Pancreas (tissue), 10 donors: ENCODE data around the gene DTNBP1. TPM values are rescaled to one million over a fixed set of nuclear protein-coding genes. Genes with fewer than 3 reads are reported as not detected.
A peak's percentile ranks its signal among the peaks of the same experiment; 100 is the strongest.

Experiments used
- ATAC-seq, 4 donors: fragments of 200-7000 bp; cut with Tn5 transposase; one replicate each; pipeline versions ENCODE4 v1.8.0 to v1.9.1; 2020; ENCODE audit warnings: mild to moderate bottlenecking in 4 of 4, moderate library complexity in 4 of 4
- DNase-seq, 6 donors: peaks; one replicate each; pipeline ENCODE4 v3.0.0-alpha.2; 2020
- FAIRE-seq: peaks from 2 replicates; lab custom pipeline; 2012; peaks lifted over from hg19 to GRCh38; lab: Jason Lieb, UNC
- H3K27ac ChIP-seq, 4 donors: fragments of 200-600 bp; sonication (generic); 1 replicate in 3 of 4; 2 replicates in 1 of 4; pipeline versions ENCODE4 v1.5.0 to v1.8.0; 2020
- H3K27me3 ChIP-seq, 4 donors: fragments of 200-600 bp; one replicate each; pipeline ENCODE4 v1.8.0; 2021
- H3K36me3 ChIP-seq, 3 donors: fragments of 200-600 bp; sonication (generic) in 1 of 3; one replicate each; pipeline versions ENCODE4 v1.5.0 to v1.8.0; 2020 to 2021
- H3K4me1 ChIP-seq, 3 donors: fragments of 200-600 bp; one replicate each; pipeline ENCODE4 v1.8.0; 2021
- H3K4me3 ChIP-seq, 4 donors: fragments of 200-600 bp; sonication (generic) in 2 of 4; one replicate each; pipeline versions ENCODE4 v1.5.0 to v1.8.0; 2020 to 2021
- H3K9me3 ChIP-seq, 4 donors: fragments of 200-600 bp; one replicate each; pipeline ENCODE4 v1.8.0; 2021
- WGBS, 2 donors: extraction: QIAGEN DNeasy Blood & Tissue Kit; methylation state at CpG; one replicate each; pipeline ENCODE4 v1.1.7; 2013; 5-methylcytosine and 5-hydroxymethylcytosine counted together
- intact Hi-C, 3 donors: fragments of 100-400 bp; cut with DNase I; formaldehyde crosslinking; loops; one replicate each; pipeline versions ENCODE4 v1.11.1 to v1.14.2; 2022
- polyA plus RNA-seq, 2 donors: library from polyadenylated mRNA; stranded (reverse); fragments of 200-250 nt; gene quantifications; one replicate each; pipeline ENCODE4 v1.2.3, GENCODE V29; 2013
- total RNA-seq, 6 donors: library from RNA; stranded (reverse); fragmentation: NEBNext Ultra II Directional in 4 of 6; extraction: Animal tissue kit (Norgen Biotek cat#: 25700) in 4 of 6; gene quantifications; one replicate each; pipeline versions ENCODE4 v1.2.1 to v1.2.4, GENCODE V29; 2021 to 2023
- TF ChIP-seq, protein P1 (sequence below), 4 donors: fragments of 200-600 bp; sonication (generic) in 3 of 4; IDR thresholded peaks; one replicate each; pipeline versions ENCODE4 v1.5.0 to v1.8.0; 2021; ENCODE audit warnings: antibody characterized with exemption in 4 of 4
- donor health status: healthy with polysubstance abuse.
- donor health status: DM: no; HTN: no; CAD: no; lungs with moderate emphysema.
- donor health status: DM: no; HTN: no; CAD: no.
- donor health status: control.
- donor health status: control.
- donor health status: Bipolar disorder and iron deficiency.
- donor health status: DM: yes; HTN: yes; CAD: no.
- donor health status: DM: no; HTN: no; CAD: no.
- donor health status: DM: no; HTN: no; CAD: no.
- donor health status: DM: yes; HTN: yes; CAD: no.

DTNBP1 gene
- total and polyA plus RNA-seq, 8 donors: 6.5 to 11.5 (median 8.0) TPM

DNA sequence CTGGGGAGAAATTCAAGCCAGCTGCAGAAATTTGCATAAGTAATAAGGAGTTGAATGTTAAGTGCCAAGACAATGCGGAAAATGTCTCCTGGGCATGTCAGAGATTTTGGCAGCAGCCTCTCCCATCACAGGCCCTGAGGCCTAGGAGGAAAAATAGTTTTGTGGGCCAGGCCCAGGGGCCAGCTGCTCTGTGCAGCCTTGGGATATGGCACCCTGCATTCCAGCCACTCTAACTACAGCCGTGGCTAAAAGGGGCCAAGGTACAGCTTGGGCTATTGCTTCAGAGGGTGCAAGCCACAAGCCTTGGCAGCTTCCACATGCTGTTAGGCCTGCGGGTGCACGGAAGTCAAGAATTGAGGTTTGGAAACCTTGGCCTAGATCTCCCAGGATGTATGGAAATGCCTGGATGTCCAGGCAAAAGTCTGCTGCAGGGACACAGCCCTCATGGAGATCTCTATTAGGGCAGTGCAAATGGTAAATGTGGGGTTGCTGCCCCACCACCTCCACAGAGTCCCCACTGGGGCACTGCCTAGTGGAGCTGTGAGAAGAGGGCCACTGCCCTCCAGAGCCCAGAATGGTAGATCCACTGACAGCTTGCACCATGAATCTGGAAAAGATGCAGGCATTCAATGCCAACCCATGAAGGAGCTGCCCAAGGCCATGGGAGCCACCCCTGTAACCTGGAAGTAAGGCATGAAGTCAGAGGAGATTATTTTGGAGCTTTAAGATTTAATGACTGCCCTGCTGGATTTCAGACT lies 126.5 kb downstream of the DTNBP1 start:
- H3K27ac ChIP-seq: no peak overlapping the region
- intact Hi-C loops: no loop called here
- TF ChIP-seq, protein P1, sequence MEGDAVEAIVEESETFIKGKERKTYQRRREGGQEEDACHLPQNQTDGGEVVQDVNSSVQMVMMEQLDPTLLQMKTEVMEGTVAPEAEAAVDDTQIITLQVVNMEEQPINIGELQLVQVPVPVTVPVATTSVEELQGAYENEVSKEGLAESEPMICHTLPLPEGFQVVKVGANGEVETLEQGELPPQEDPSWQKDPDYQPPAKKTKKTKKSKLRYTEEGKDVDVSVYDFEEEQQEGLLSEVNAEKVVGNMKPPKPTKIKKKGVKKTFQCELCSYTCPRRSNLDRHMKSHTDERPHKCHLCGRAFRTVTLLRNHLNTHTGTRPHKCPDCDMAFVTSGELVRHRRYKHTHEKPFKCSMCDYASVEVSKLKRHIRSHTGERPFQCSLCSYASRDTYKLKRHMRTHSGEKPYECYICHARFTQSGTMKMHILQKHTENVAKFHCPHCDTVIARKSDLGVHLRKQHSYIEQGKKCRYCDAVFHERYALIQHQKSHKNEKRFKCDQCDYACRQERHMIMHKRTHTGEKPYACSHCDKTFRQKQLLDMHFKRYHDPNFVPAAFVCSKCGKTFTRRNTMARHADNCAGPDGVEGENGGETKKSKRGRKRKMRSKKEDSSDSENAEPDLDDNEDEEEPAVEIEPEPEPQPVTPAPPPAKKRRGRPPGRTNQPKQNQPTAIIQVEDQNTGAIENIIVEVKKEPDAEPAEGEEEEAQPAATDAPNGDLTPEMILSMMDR (IDR thresholded peaks at IDR 0.05): no peak

DNA sequence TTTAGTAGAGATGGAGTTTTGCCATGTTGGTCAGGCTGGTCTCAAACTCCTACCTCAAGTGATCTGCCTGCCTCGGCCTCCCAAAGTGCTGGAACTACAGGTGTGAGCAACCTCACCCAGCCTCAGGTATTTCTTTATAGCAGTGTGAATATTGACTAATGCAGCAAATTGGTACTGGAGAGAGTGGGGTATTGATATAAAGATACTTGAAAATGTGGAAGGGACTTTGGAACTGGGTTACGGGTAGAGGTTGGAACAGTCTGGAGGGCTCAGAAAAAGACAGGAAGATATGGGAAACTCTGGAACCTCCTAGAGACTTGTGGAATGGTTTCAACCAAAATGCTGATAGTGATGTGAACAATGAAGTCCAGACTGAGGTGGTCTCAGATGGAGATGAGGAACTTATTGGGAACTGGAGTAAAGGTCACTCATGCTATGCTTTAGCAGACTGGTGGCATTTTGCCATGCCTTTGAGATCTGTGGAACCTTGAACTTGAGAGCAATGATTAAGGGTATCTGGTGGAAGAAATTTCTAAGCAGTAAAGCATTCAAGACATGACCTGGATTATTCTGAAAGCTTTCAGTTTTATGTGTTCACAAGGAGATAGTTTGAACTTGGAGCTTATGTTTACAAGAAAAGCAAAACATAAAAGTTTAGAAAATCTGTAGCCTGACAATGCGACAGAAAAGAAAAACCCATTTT lies 127.2 kb downstream of the DTNBP1 start:
- TF ChIP-seq, protein P1 (IDR thresholded peaks at IDR 0.05): no peak
- intact Hi-C loops: no loop called here
- no peak for FAIRE-seq
- peaks cover 0 to 5% (median 0%) of the 10 kb centered on the region in 3 donors for H3K4me1 ChIP-seq
- DNase-seq: no peak
- WGBS, 2 donors: 96 to 99% methylated on average over 3 of the region's 3 CpGs
- H3K27ac ChIP-seq: no peak overlapping the region
- no peak overlapping the region for H3K4me3 ChIP-seq
- H3K27me3 ChIP-seq: no peaks in the 10 kb centered on the region
- no peaks in the 10 kb centered on the region for H3K36me3 ChIP-seq
- peak in 1 of 4 donors; percentile 21 for ATAC-seq
- no peaks in the 10 kb centered on the region for H3K9me3 ChIP-seq

More for the DNA sequence above, 126.5 kb downstream of the DTNBP1 start:
- Histone ChIP-seq H3K36me3 (no peaks in the 10 kb centered on the region), H3K9me3 (no peaks in the 10 kb centered on the region), H3K27me3 (no peaks in the 10 kb centered on the region), H3K4me3 (no peak overlapping the region), H3K4me1 (peaks cover 0 to 5% (median 0%) of the 10 kb centered on the region in 3 donors)
- 88 to 89% methylated on average over 4 of the region's 4 CpGs for WGBS, 2 donors
- no peak for FAIRE-seq
- DNase-seq: no peak
- ATAC-seq: no peak

DNA sequence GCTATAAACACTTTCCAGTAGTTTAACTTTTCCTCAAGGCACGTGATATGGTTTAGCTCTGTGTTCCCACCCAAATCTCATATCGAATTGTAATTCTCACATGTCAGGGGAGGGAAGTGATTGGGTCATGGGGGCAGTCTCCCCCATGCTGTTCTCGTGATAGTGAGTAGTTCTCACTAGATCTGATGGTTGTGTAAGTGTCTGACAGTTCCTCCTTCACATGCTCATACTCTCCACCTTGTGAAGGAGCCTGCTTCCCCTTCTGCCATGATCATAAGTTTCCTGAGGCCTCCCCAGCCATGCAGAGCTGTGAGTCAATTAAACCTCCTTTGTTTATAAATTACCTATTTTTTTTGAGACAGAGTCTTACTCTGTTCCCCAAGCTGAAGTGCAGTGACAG lies 127.9 kb downstream of the DTNBP1 start:
- no peaks in the 10 kb centered on the region for H3K9me3 ChIP-seq
- no peak for DNase-seq
- no peak overlapping the region for H3K27ac ChIP-seq
- TF ChIP-seq, protein P1 (IDR thresholded peaks at IDR 0.05): no peak
- peaks cover 0 to 5% (median 0%) of the 10 kb centered on the region in 3 donors for H3K4me1 ChIP-seq
- no peak for FAIRE-seq
- no peaks in the 10 kb centered on the region for H3K36me3 ChIP-seq
- peak in 2 of 4 donors; percentile 59 to 71 for ATAC-seq
- intact Hi-C loops: no loop called here
- WGBS, 2 donors: 87 to 93% methylated on average over 3 of the region's 3 CpGs
- no peak overlapping the region for H3K4me3 ChIP-seq
- H3K27me3 ChIP-seq: no peaks in the 10 kb centered on the region

DNA sequence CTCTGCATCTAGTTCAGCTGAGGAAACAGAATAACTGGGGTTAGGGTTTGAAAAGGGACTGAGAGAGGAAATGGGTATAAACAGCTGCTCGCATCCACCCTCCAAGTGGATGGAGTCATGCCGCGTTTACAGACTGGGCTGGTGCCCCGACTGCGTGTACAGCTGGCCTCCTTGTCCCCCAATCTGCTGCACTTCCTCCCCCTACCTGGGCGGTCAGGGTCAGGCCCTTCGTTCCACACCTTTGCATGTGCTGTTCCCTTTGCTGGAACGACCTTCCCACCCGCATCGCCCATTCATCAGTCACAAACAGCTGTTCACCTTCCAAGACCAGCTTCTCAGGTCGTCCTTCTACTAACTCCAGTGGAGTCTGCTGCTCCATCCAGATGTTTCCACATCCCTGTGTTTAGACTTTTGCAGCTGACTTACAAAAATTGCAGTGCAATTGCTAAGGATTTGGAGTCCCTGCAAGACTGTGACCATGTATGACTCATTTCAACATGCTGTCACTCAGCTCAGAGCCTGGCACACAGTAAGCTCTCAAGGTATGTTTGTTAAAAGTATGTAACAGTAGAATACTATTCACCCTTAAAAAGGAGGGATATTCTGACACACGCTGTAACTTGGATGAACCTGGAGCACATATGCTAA lies 129.3 kb downstream of the DTNBP1 start:
- Histone ChIP-seq H3K9me3 (no peaks in the 10 kb centered on the region), H3K4me1 (peaks cover 0 to 5% (median 0%) of the 10 kb centered on the region in 3 donors), H3K27ac (no peak overlapping the region), H3K36me3 (no peaks in the 10 kb centered on the region), H3K4me3 (no peak overlapping the region), H3K27me3 (no peaks in the 10 kb centered on the region)
- TF ChIP-seq, protein P1 (IDR thresholded peaks at IDR 0.05): no peak
- 90 to 92% methylated on average over 12 of the region's 12 CpGs for WGBS, 2 donors
- ATAC-seq (no peak), FAIRE-seq (no peak), DNase-seq (no peak)
- intact Hi-C loops: no loop called here
